ENCODE measurements around the gene PRDM12.

GRCh38 chr9:130728721-130729120 lies 64.3 kb downstream of the PRDM12 start:
- no peak for TF ChIP-seq POLR2A (IDR thresholded peaks at IDR 0.05)
- TF ChIP-seq CTCF (IDR thresholded peaks at IDR 0.05), result no peak

Data from heart left ventricle (tissue), 13 donors.